CD14-positive monocyte (primary cell): ENCODE results near the gene REXO4. TPM values are rescaled to one million over a fixed set of nuclear protein-coding genes. Genes with fewer than 3 reads are reported as not detected.

Source experiments
- DNase-seq, 3 donors: peaks; one replicate each; pipeline ENCODE4 v3.0.0-alpha.2; 2011 to 2022
- H2AFZ ChIP-seq: 2 replicates; pipeline ENCODE4 v1.6.0; 2012; ENCODE audit warnings: mild to moderate bottlenecking, low read depth, low read length, inconsistent platforms; ENCODE audit not compliant: insufficient read depth, poor library complexity, severe bottlenecking
- H3K27ac ChIP-seq, 2 donors: 1 replicate in 1 of 2; 2 replicates in 1 of 2; pipeline ENCODE4 v1.5.1; 2012 to 2013; ENCODE audit warnings: low read length in 2 of 2, control low read depth in 1 of 2, inconsistent platforms in 1 of 2, low read depth in 1 of 2, mild to moderate bottlenecking in 1 of 2
- H3K27me3 ChIP-seq, 2 donors: one replicate each; pipeline versions ENCODE4 v1.6.0 to v1.6.1; 2011 to 2013; ENCODE audit warnings: low read length in 2 of 2; ENCODE audit not compliant: control insufficient read depth in 2 of 2, insufficient read depth in 2 of 2
- H3K36me3 ChIP-seq, 2 donors: replicated peaks in 1 of 2; 1 replicate in 1 of 2; 2 replicates in 1 of 2; pipeline versions ENCODE4 v1.5.1 to v1.6.1; 2012 to 2013; ENCODE audit warnings: low read length in 2 of 2, control low read depth in 1 of 2, inconsistent platforms in 1 of 2, mild to moderate bottlenecking in 1 of 2; ENCODE audit not compliant: insufficient read depth in 2 of 2, control insufficient read depth in 1 of 2
- H3K4me1 ChIP-seq, 2 donors: 1 replicate in 1 of 2; 2 replicates in 1 of 2; pipeline versions ENCODE4 v1.5.1 to v1.6.1; 2012 to 2013; ENCODE audit warnings: low read length in 2 of 2, control low read depth in 1 of 2, inconsistent platforms in 1 of 2, mild to moderate bottlenecking in 1 of 2, moderate library complexity in 1 of 2; ENCODE audit not compliant: insufficient read depth in 2 of 2, control insufficient read depth in 1 of 2
- H3K4me2 ChIP-seq: replicated peaks from 2 replicates; pipeline ENCODE3; 2012; ENCODE audit warnings: low read length, moderate library complexity, mild to moderate bottlenecking; ENCODE audit not compliant: poor library complexity, severe bottlenecking; ENCODE audit errors: extremely low read depth
- H3K4me3 ChIP-seq, 3 experiments: fragments of 200-600 bp in 1 of 3; sonication (generic) in 1 of 3; replicated peaks in 1 of 3; 1 replicate in 2 of 3; 2 replicates in 1 of 3; pipeline ENCODE4 v1.5.1; 2011 to 2013; ENCODE audit warnings: low read length in 3 of 3, mild to moderate bottlenecking in 3 of 3, control low read depth in 2 of 3, low read depth in 2 of 3, inconsistent platforms in 1 of 3, moderate library complexity in 1 of 3
- H3K79me2 ChIP-seq: 2 replicates; pipeline ENCODE4 v1.6.0; 2012; ENCODE audit warnings: mild to moderate bottlenecking, control low read depth, inconsistent platforms, low read length, moderate library complexity; ENCODE audit not compliant: insufficient read depth
- H3K9ac ChIP-seq: 2 replicates; pipeline ENCODE4 v1.6.0; 2017; ENCODE audit warnings: low read length, mild to moderate bottlenecking; ENCODE audit not compliant: insufficient read depth, poor library complexity, severe bottlenecking
- H3K9me3 ChIP-seq, 2 donors: replicated peaks in 1 of 2; 1 replicate in 1 of 2; 2 replicates in 1 of 2; pipeline versions ENCODE4 v1.5.1 to v1.6.1; 2012 to 2013; ENCODE audit warnings: low read length in 2 of 2, control low read depth in 1 of 2; ENCODE audit not compliant: control insufficient read depth in 1 of 2, insufficient read depth in 1 of 2
- H4K20me1 ChIP-seq: 2 replicates; pipeline ENCODE4 v1.6.0; 2012; ENCODE audit warnings: mild to moderate bottlenecking, low read length, control low read depth, moderate library complexity; ENCODE audit not compliant: insufficient read depth
- H3K27ac Mint-ChIP-seq, 7 donors: one replicate each; pipeline ENCODE4 v1.8.0; 2020; ENCODE audit warnings: mild to moderate bottlenecking in 7 of 7, mixed read lengths in 7 of 7, moderate library complexity in 6 of 7, inconsistent platforms in 2 of 7
- H3K27me3 Mint-ChIP-seq, 3 donors: one replicate each; pipeline ENCODE4 v1.8.0; 2021 to 2022; ENCODE audit warnings: low read depth in 3 of 3, mild to moderate bottlenecking in 3 of 3, mixed read lengths in 3 of 3, moderate library complexity in 3 of 3, inconsistent platforms in 1 of 3
- H3K36me3 Mint-ChIP-seq, 2 donors: one replicate each; pipeline ENCODE4 v1.8.0; 2020; ENCODE audit warnings: mixed read lengths in 2 of 2, inconsistent platforms in 1 of 2, mild to moderate bottlenecking in 1 of 2
- H3K4me1 Mint-ChIP-seq: one replicate; pipeline ENCODE4 v1.8.0; 2020; ENCODE audit warnings: mild to moderate bottlenecking, mixed read lengths
- H3K4me3 Mint-ChIP-seq, 2 donors: one replicate each; pipeline ENCODE4 v1.8.0; 2020; ENCODE audit warnings: mild to moderate bottlenecking in 2 of 2, mixed read lengths in 2 of 2, moderate library complexity in 1 of 2
- H3K9me3 Mint-ChIP-seq, 7 donors: one replicate each; pipeline ENCODE4 v1.8.0; 2020 to 2022; ENCODE audit warnings: mixed read lengths in 7 of 7, mild to moderate bottlenecking in 6 of 7, moderate library complexity in 6 of 7, inconsistent platforms in 2 of 7
- WGBS: methylation state at CpG from one replicate; pipeline ENCODE4 v1.1.5; 2013; ENCODE audit warnings: missing lambda C conversion rate; ENCODE audit not compliant: insufficient coverage; 5-methylcytosine and 5-hydroxymethylcytosine counted together
- intact Hi-C, 2 donors: fragments of 100-400 bp; cut with micrococcal nuclease; formaldehyde crosslinking; loops; one replicate each; pipeline versions ENCODE4 v1.15.0 to v1.15.1; 2023
- polyA plus RNA-seq, 3 donors: library from polyadenylated mRNA; depleted of rRNA in 1 of 3; unstranded in 2 of 3; stranded (reverse) in 1 of 3; fragments of 300-500 nt in 2 of 3; fragments of >200 nt in 1 of 3; fragmentation: Illumina TruSeq in 2 of 3; gene quantifications; 1 replicate in 2 of 3; 2 replicates in 1 of 3; pipeline ENCODE4 v1.2.3, GENCODE V29; 2012 to 2021
- TF ChIP-seq, protein P1 (sequence below): fragments of 200-600 bp; IDR thresholded peaks from one replicate; pipeline ENCODE4 v1.8.0; 2022; ENCODE audit warnings: antibody characterized with exemption, mild to moderate bottlenecking

REXO4 gene
- polyA plus RNA-seq, 3 donors, result 3.0 to 11.0 (median 4.2) TPM

GRCh38 chr9:133421615-133422542 lies 4.1 kb upstream of the REXO4 start, which contains the start of gene ADAMTS13:
ADAMTS13 (plus strand) TSS chr9:133422367; CDS start chr9:133422444, 77 bp downstream.
- Mint-ChIP-seq H3K9me3 (peaks cover 0 to 6% (median 0%) of the 10 kb centered on the region in 7 donors), H3K27me3 (peaks cover 2 to 11% (median 5%) of the 10 kb centered on the region in 3 donors), H3K4me3 (no peak within 1 kb of the TSS), H3K27ac (peak within 1 kb of the TSS in 4 of 7 donors; percentile 7 to 41 (median 27)), H3K4me1 (peaks cover 17% of the 10 kb centered on the region), H3K36me3 (no peaks in the 10 kb centered on the region)
- Histone ChIP-seq H3K9ac (no peak within 1 kb of the TSS), H2AFZ (peak within 1 kb of the TSS; percentile 50), H4K20me1 (peaks cover under 1% of the 10 kb centered on the region), H3K27ac (no peak within 1 kb of the TSS), H3K36me3 (no peaks in the 10 kb centered on the region), H3K27me3 (peaks cover 0 to 3% of the 10 kb centered on the region in 2 donors), H3K9me3 (no peaks in the 10 kb centered on the region), H3K4me2 (no peak within 1 kb of the TSS), H3K4me3 (no peak within 1 kb of the TSS), H3K79me2 (peaks cover 10% of the 10 kb centered on the region), H3K4me1 (peaks cover 11 to 14% of the 10 kb centered on the region in 2 donors)
- TF ChIP-seq, protein P1, sequence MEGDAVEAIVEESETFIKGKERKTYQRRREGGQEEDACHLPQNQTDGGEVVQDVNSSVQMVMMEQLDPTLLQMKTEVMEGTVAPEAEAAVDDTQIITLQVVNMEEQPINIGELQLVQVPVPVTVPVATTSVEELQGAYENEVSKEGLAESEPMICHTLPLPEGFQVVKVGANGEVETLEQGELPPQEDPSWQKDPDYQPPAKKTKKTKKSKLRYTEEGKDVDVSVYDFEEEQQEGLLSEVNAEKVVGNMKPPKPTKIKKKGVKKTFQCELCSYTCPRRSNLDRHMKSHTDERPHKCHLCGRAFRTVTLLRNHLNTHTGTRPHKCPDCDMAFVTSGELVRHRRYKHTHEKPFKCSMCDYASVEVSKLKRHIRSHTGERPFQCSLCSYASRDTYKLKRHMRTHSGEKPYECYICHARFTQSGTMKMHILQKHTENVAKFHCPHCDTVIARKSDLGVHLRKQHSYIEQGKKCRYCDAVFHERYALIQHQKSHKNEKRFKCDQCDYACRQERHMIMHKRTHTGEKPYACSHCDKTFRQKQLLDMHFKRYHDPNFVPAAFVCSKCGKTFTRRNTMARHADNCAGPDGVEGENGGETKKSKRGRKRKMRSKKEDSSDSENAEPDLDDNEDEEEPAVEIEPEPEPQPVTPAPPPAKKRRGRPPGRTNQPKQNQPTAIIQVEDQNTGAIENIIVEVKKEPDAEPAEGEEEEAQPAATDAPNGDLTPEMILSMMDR, result no peak
- intact Hi-C loops, result loop anchor here in 1 of 2 donors (5.0 kb wide), 1 partner anchor 35 kb away; the partner anchor contains the start of gene CACFD1
- no peak for DNase-seq
- 82% methylated on average over 20 of the region's 23 CpGs for WGBS

- Mint-ChIP-seq H3K9me3 (peaks cover 0 to 8% (median 0%) of the 10 kb centered on the region in 7 donors), H3K36me3 (peaks cover 0 to 5% of the 10 kb centered on the region in 2 donors), H3K27me3 (peaks cover 0 to 5% (median 3%) of the 10 kb centered on the region in 3 donors), H3K4me1 (peaks cover 30% of the 10 kb centered on the region), H3K4me3 (no peak overlapping the region), H3K27ac (peak overlapping the region in 2 of 7 donors; percentile 30 to 43)
- intact Hi-C loops, result loop anchor here in 1 of 2 donors (5.0 kb wide), 1 partner anchor 37 kb away; the partner anchor contains the start of gene CACFD1
- Histone ChIP-seq H2AFZ (no peak overlapping the region), H3K79me2 (peaks cover 25% of the 10 kb centered on the region), H3K4me3 (no peak overlapping the region), H3K9ac (no peak overlapping the region), H3K4me2 (no peak overlapping the region), H3K27me3 (no peaks in the 10 kb centered on the region), H4K20me1 (peaks cover 14% of the 10 kb centered on the region), H3K9me3 (no peaks in the 10 kb centered on the region), H3K4me1 (peaks cover 21 to 26% of the 10 kb centered on the region in 2 donors), H3K27ac (no peak overlapping the region), H3K36me3 (peaks cover 0 to 5% of the 10 kb centered on the region in 2 donors)
- 57% methylated on average over 5 of the region's 5 CpGs for WGBS
- TF ChIP-seq, protein P1, result no peak
- DNase-seq, result peak in 2 of 3 donors; percentile 7 to 61
Measured at GRCh38 chr9:133420392-133420827, 2.6 kb upstream of the REXO4 start.
